Astrocyte of the spinal cord (primary cell): ENCODE measurements around the gene ILK.

Experiments used
- DNase-seq: peaks from one replicate; pipeline ENCODE4 v3.0.0; 2011; ENCODE audit warnings: low read depth, low spot score
- H3K4me3 ChIP-seq: 2 replicates; pipeline ENCODE4 v1.5.1; 2011; ENCODE audit warnings: low read depth, mild to moderate bottlenecking, low read length, moderate library complexity
- in situ Hi-C: cut with HindIII; loops from 2 replicates; pipeline ENCODE4 v1.10.0; 2017; ENCODE audit warnings: low sequenced_read_pairs
- TF ChIP-seq, protein P1 (sequence below): IDR thresholded peaks from 2 replicates; pipeline ENCODE4 v1.5.1; 2012; ENCODE audit warnings: low read depth, mild to moderate bottlenecking, low read length, inconsistent platforms

The ILK gene

DNA sequence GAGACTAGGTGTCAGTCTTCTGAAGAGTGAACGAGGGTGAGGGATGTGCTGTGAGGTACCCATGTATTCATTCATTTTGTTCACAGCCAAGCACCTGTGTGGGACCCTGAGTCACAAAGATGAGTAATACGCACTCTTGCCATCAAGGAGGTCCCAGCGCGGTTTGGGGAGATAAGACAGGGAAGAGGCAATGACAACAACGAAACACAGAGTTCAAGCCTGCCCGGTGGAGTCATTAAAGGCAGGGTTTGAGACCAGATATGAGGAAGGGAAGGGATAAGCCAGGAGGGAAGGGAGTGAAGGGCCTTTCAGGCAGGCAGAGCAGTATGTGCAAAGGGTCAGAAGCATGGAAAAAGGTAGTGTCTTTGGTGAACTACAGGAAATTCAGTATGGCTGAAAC, 47.4 kb downstream of the ILK start:
- TF ChIP-seq, protein P1, sequence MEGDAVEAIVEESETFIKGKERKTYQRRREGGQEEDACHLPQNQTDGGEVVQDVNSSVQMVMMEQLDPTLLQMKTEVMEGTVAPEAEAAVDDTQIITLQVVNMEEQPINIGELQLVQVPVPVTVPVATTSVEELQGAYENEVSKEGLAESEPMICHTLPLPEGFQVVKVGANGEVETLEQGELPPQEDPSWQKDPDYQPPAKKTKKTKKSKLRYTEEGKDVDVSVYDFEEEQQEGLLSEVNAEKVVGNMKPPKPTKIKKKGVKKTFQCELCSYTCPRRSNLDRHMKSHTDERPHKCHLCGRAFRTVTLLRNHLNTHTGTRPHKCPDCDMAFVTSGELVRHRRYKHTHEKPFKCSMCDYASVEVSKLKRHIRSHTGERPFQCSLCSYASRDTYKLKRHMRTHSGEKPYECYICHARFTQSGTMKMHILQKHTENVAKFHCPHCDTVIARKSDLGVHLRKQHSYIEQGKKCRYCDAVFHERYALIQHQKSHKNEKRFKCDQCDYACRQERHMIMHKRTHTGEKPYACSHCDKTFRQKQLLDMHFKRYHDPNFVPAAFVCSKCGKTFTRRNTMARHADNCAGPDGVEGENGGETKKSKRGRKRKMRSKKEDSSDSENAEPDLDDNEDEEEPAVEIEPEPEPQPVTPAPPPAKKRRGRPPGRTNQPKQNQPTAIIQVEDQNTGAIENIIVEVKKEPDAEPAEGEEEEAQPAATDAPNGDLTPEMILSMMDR: no peak
- in situ Hi-C loops: no loop called here
- H3K4me3 ChIP-seq: no peak overlapping the region
- no peak for DNase-seq

DNA sequence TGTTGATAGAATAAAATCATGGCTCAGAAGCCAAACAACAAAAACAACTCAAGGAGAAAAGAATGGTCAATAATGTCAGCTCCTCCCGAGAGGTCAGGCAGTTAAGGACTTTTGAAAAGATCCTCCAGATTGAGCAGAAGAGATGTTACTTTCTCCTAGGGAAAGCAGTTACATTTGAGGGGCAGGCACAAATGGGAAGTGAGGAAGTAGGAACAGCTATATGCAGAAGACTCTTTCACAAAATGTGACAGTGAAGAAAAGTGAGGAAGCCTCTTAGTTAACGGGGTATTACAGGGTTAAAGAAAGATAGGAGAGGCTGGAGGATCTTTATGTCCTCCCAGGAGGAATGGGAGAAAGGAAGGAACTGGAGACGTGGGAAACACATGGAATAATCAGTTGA, 48.6 kb downstream of the ILK start:
- no peak overlapping the region for H3K4me3 ChIP-seq
- DNase-seq: no peak
- TF ChIP-seq, protein P1: no peak
- in situ Hi-C loops: no loop called here

DNA sequence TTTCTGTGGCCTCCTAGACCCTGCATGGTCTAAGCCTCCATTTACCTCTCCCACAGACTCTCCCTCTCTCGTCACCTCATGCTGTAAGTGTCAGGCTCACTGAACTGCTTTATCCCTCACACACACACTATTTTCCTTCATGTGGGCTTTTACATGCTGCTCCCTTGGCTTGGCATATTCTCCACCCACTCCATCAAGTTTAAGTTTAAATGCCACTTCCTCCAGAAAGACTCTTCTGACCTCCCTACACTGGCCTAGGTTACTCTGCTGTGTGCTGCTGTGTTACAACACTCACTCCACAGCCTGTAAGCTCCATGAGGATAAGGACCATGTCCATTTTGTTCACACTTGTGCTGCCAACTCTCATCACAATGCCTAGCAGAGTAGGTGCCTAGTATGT, 49.5 kb downstream of the ILK start:
- no peak for DNase-seq
- in situ Hi-C loops: no loop called here
- H3K4me3 ChIP-seq: no peak overlapping the region
- TF ChIP-seq, protein P1: no peak

DNA sequence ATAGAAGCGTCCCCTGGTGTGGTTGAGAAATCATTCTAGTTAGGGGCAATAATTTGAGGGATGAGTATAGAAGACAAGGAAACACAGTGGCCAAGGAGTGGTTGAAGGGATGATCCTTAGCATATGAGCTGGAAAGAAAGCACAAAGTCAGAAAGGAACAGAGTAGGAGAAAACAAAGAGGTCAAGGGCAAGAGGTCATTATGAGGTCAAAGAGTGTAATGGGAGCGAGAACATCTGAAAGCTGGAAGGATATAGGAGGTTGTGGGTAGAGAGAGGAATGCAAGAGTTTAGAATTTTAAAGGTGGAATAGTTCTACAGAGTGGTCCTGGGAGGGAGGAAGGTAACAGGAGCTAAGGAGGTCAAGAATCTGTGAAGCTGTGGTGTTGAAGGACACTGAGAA, 50.1 kb downstream of the ILK start:
- in situ Hi-C loops: no loop called here
- TF ChIP-seq, protein P1: no peak
- H3K4me3 ChIP-seq: no peak overlapping the region
- no peak for DNase-seq

DNA sequence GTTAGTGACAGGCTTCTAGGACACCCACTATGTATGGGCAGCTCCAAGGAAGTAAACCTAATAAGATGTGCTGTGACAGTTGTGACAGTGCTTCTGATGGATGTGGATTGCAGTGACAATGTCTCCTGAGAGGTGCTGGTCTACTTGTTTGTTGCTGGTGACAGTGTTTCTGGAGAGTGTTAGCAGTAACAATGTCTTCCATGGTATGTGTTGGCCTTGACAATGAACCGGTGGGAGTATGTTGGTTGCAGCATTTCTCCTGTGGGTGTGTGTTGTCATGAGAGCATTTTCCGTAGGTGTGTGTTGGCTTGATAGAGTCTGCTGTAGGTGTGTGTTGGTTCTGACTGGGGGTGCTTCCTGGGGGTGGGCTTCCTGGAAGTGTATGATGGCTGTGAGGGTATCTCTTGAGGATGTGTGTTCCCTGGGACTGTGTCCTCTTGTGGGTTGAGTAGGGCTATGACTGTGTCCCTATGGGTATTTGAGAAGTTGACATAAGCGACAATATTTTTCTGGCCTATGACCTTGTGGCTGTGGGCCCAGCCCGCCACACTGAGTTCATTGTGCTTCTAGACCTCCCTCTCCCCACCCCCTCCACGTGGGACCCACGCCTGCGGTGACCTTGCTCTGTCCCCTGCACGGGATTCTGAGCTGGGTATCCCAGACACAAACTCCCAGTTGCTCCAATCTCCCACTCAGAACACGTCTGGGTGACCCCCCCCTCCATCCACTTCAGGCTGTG, 50.9 kb downstream of the ILK start:
- TF ChIP-seq, protein P1: no peak
- peak overlapping the region; percentile 52 for H3K4me3 ChIP-seq
- no peak for DNase-seq
- in situ Hi-C loops: no loop called here

DNA sequence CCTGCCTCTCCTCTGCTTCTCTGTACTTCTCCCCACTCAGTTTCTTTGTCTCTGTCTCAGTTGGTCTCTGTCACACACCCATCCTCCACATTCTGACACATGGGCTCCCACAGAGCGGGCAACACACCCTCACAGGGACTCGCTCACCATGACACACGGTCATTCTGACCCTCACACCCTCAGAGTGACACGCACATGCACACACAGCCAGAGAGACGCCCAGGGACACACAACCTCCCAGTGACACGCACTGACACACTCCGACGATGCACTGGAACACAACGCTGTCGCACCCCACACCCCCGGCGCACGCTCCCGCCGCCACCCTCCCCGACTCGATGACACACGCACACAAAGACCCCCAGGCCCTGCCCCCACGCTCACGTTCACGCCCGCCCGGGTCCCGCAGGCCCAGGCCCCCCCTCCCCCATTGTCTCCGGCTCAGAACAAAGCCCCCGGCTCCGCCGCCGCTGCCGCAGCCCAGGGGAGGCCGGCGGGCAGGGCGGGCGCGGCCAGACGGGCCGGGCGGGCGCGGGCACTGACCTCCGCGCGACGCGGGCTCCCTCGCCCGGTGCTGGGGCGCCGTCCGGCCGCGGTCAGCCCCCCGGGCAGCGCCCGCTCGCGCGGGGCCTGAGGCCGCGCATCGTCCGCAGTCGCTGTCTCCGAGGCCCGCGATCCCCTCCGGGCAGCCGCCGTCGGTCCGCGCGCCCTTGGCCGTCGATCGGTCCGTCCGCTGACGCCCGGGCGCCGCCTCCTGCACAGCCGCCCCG, 51.6 kb downstream of the ILK start:
- DNase-seq: no peak
- H3K4me3 ChIP-seq: peak overlapping the region; percentile 52
- TF ChIP-seq, protein P1: no peak
- in situ Hi-C loops: no loop called here
